NCI-H146 treated with DMSO at 0.1 percent for 48 hours (cell line): ENCODE results near the gene GTPBP2.
"Not testable (repeated sequence)": the region's sequence is repeated elsewhere in the genome, so short reads cannot be mapped to it uniquely, and the experiment has no call there.

ENCODE experiments used
- DNase-seq: peaks from one replicate; lab custom pipeline; 2025; ENCODE audit not compliant: unreplicated experiment; lab: John Stamatoyannopoulos, UW

GTPBP2 gene

GRCh38 chr6:43629104-43629504 is at the start of gene GTPBP2:
GTPBP2 (minus strand) TSS chr6:43629264; CDS start chr6:43629162, 102 bp downstream.
- DNase-seq: peak; percentile 99

- DNase-seq: no peak
These were observed 49.3 kb upstream of the GTPBP2 start for GRCh38 chr6:43678341-43678740.

GRCh38 chr6:43677759-43678158 is 48.7 kb upstream of the GTPBP2 start:
- DNase-seq: no peak

- DNase-seq: no peak
These were observed 48.0 kb upstream of the GTPBP2 start for GRCh38 chr6:43676962-43677606.

GRCh38 chr6:43674921-43675320 is 45.9 kb upstream of the GTPBP2 start:
- DNase-seq: no peak

- no peak for DNase-seq
These were observed 45.2 kb upstream of the GTPBP2 start for GRCh38 chr6:43674291-43674690.

- DNase-seq: no peak
These were observed 44.5 kb upstream of the GTPBP2 start for GRCh38 chr6:43673444-43674084.

- DNase-seq: no peak
These were observed 43.0 kb upstream of the GTPBP2 start for GRCh38 chr6:43671801-43672690.

- DNase-seq: no peak
These were observed 42.1 kb upstream of the GTPBP2 start for GRCh38 chr6:43671011-43671800.

- no peak for DNase-seq
These were observed 41.5 kb upstream of the GTPBP2 start for GRCh38 chr6:43670623-43670986.

GRCh38 chr6:43669922-43670622 is 41.0 kb upstream of the GTPBP2 start:
- no peak for DNase-seq

GRCh38 chr6:43669050-43669921 is 40.2 kb upstream of the GTPBP2 start:
- no peak for DNase-seq

- DNase-seq: peak; percentile 94
These were observed 39.3 kb upstream of the GTPBP2 start for GRCh38 chr6:43668151-43669028.

- DNase-seq: peak; percentile 84
These were observed 38.4 kb upstream of the GTPBP2 start for GRCh38 chr6:43667245-43668150.

GRCh38 chr6:43666196-43666920 is 37.3 kb upstream of the GTPBP2 start:
- no peak for DNase-seq

GRCh38 chr6:43665376-43665775 is 36.3 kb upstream of the GTPBP2 start:
- DNase-seq: no peak

GRCh38 chr6:43662948-43663347 is 33.9 kb upstream of the GTPBP2 start:
- DNase-seq: not testable (repeated sequence)
